Skeletal muscle tissue (tissue), 4 donors: ENCODE data around the gene SH3D19. TPM values are rescaled to one million over a fixed set of nuclear protein-coding genes. Genes with fewer than 3 reads are reported as not detected.
"Not testable (repeated sequence)": the region's sequence is repeated elsewhere in the genome, so short reads cannot be mapped to it uniquely, and the experiment has no call there.

ENCODE experiments used
- H3K27ac ChIP-seq: one replicate; pipeline ENCODE4 v1.7.0; 2013; ENCODE audit warnings: mild to moderate bottlenecking, low read depth, low read length, inconsistent platforms
- H3K27me3 ChIP-seq, 3 donors: one replicate each; pipeline ENCODE4 v1.7.0; 2013; ENCODE audit warnings: low read length in 3 of 3; ENCODE audit not compliant: control insufficient read depth in 3 of 3, insufficient read depth in 3 of 3
- H3K36me3 ChIP-seq, 3 donors: one replicate each; pipeline ENCODE4 v1.7.0; 2013; ENCODE audit warnings: low read length in 3 of 3; ENCODE audit not compliant: control insufficient read depth in 3 of 3, insufficient read depth in 3 of 3
- H3K4me1 ChIP-seq, 3 donors: one replicate each; pipeline ENCODE4 v1.7.0; 2013; ENCODE audit warnings: low read length in 3 of 3, mild to moderate bottlenecking in 3 of 3; ENCODE audit not compliant: control insufficient read depth in 3 of 3, insufficient read depth in 3 of 3
- H3K4me3 ChIP-seq, 3 donors: one replicate each; pipeline ENCODE4 v1.7.0; 2013; ENCODE audit warnings: low read length in 3 of 3
- H3K9ac ChIP-seq, 3 donors: one replicate each; pipeline ENCODE4 v1.7.0; 2013; ENCODE audit warnings: low read length in 3 of 3, mild to moderate bottlenecking in 3 of 3, moderate library complexity in 2 of 3, low read depth in 1 of 3
- H3K9me3 ChIP-seq, 3 donors: one replicate each; pipeline ENCODE4 v1.7.0; 2013; ENCODE audit warnings: low read length in 3 of 3; ENCODE audit not compliant: control insufficient read depth in 3 of 3
- total RNA-seq: library from RNA; depleted of rRNA; stranded (reverse); fragments of >200 nt; gene quantifications from one replicate; pipeline ENCODE4 v1.2.3, GENCODE V29; 2014
- donor health status: Osteomylitis.

SH3D19 gene
- total RNA-seq, 1 donor from 2014 or later: 20.4 TPM

DNA sequence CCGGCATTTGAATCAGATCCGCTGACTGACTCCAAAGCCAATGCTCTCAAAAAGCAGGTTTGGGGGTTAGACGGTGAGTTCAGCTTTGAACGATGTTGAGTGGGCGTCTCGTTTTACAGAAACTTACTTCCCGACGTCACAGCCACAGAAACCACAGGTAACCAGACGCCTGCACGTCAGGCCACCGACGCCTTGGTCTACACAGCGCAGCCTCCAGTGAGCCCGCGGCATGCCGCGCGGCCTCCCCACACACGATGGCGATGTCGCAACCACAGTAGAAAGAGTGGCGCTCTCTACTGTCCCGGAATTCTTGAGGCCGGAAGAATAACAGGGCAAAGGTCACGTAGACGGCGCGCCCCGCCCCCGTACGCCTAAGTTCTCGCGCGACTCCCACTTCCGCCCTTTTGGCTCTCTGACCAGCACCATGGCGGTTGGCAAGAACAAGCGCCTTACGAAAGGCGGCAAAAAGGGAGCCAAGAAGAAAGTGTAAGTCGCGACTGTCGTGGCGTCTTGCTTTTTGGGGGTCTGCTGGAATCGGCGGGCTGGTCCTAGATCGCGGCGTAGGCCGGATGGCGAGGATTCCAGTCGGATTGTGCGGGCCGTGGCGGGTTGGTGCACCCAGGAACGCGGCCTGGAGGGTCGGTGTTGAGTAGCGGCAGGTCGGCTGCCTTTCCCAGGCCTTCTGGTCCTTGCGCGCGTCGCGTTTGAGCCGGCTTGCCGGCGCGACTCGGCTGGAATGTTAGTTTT, 226.0 kb downstream of the SH3D19 start, which contains the start of gene RPS3A:
Gene RPS3A (plus strand): TSS at position 400 of the 747 bp plus-strand sequence. CDS start 25 bp downstream, at position 425.
- peak within 1 kb of the TSS; percentile 89 to 99 (median 98) for H3K9ac ChIP-seq
- H3K4me1 ChIP-seq: peaks cover 10 to 19% (median 18%) of the 10 kb centered on the region in 3 donors
- H3K27ac ChIP-seq: peak within 1 kb of the TSS; percentile 86
- H3K9me3 ChIP-seq: no peaks in the 10 kb centered on the region
- peaks cover 10 to 33% (median 27%) of the 10 kb centered on the region in 3 donors for H3K36me3 ChIP-seq
- H3K4me3 ChIP-seq: peak within 1 kb of the TSS; percentile 83 to 90 (median 90)
- no peaks in the 10 kb centered on the region for H3K27me3 ChIP-seq

DNA sequence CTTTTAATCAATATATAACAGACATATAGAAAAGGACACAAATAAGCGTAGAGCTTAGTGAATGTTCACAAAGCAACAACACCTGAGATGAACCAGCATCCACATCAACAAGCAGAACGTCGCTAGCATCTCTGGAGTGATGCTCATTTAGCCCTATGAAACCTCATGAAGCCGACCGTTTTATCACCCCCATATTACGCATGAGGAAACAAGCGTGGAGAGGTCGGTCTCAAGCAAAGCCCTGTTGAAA, 226.5 kb downstream of the SH3D19 start:
- Histone ChIP-seq H3K4me1 (peaks cover 10 to 19% (median 18%) of the 10 kb centered on the region in 3 donors), H3K9ac (peak overlapping the region; percentile 47 to 79 (median 77)), H3K36me3 (peaks cover 7 to 30% (median 26%) of the 10 kb centered on the region in 3 donors), H3K27ac (no peak overlapping the region), H3K4me3 (peak overlapping the region; percentile 74 to 90 (median 90)), H3K9me3 (no peaks in the 10 kb centered on the region), H3K27me3 (no peaks in the 10 kb centered on the region)

DNA sequence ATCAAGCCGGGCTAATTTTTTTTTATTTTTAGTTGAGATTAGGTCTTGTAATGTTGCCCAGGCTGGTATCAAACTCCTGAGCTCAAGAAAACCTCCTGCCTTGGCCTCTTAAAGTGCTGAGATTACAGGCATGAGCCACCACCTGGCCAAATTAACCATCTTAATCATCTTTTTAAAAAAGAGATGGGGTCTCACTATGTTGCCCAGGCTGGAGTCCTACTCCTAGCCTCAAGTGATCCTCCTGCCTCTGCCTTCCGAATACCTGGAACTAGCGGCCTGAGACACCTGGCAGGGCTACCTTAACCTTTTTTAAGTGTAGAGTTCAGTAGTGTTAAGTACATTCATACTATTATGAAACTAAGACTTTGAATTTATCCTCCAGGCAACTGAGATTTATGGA, 227.6 kb downstream of the SH3D19 start:
- Histone ChIP-seq H3K4me1 (peaks cover 10 to 19% (median 18%) of the 10 kb centered on the region in 3 donors), H3K27ac (no peak overlapping the region), H3K9ac (no peak overlapping the region), H3K27me3 (no peaks in the 10 kb centered on the region), H3K9me3 (no peaks in the 10 kb centered on the region), H3K4me3 (no peak overlapping the region), H3K36me3 (peaks cover 4 to 19% (median 15%) of the 10 kb centered on the region in 3 donors)

DNA sequence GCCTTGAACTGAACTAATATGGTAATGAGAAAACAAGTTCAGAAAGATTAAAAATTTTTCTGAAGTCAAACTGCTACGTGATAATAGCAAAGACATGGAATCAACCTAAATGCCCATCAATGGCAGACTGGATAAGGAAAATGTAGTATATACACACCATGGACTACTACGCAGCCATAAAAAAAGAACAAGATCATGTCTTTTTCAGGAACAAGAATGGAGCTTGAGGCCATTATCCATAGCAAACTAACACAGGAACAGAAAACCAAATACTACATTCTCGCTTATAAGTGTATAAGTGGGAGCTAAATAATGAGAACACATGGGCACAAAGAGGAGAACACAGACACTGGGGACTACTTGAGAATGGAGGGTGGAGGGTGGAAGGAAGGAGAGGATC, 230.3 kb downstream of the SH3D19 start:
- Histone ChIP-seq H3K4me1 (peaks cover 4 to 9% (median 5%) of the 10 kb centered on the region in 3 donors), H3K27ac (no peak overlapping the region), H3K4me3 (no peak overlapping the region), H3K9me3 (no peaks in the 10 kb centered on the region), H3K27me3 (no peaks in the 10 kb centered on the region), H3K36me3 (no peaks in the 10 kb centered on the region), H3K9ac (no peak overlapping the region)

DNA sequence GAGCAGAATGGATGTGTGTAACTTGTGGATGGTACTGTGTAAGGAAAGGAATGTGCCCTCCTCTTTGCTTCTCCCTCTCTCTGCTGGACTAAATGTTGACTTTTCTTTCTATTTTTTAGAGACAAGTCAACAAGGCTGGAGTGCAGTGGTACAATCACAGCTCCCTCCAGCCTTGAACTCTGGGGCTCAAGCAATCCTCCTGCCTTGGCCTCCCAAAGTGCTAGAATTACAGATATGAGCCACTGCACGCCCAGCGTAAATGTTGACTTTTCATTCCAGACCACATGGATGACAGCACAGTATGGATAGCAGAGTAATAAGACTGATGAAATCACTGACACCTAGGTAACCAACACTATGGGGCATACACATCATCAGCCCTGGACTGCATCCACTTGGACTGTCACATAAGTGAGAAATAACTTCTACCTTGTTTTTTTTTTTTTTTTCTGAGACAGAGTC, 231.1 kb downstream of the SH3D19 start:
- Histone ChIP-seq H3K36me3 (no peaks in the 10 kb centered on the region), H3K4me3 (no peak overlapping the region), H3K9me3 (no peaks in the 10 kb centered on the region), H3K27ac (no peak overlapping the region), H3K4me1 (peaks cover 0 to 4% (median 4%) of the 10 kb centered on the region in 3 donors), H3K27me3 (no peaks in the 10 kb centered on the region), H3K9ac (no peak overlapping the region)

DNA sequence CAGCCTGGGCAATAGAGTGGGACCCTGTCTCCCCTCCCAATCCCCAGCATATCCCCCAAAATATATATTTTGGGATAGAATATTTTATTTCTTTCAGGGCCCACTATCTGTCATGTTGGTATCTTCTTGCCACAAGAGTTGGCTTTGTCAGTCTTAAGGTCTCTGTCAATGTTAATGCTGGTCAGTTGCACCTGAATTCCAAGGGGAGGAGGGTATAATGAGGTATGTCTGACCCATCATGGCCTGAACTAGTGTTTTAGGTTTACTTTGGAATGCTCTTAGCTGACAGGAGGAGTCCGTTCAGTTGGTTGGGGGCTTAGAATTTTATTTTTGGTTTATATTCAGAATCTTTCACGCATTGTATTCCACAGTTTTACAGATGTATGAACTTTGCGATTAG, 232.2 kb downstream of the SH3D19 start:
- Histone ChIP-seq H3K9ac (no peak overlapping the region), H3K27ac (no peak overlapping the region), H3K9me3 (no peaks in the 10 kb centered on the region), H3K36me3 (no peaks in the 10 kb centered on the region), H3K4me3 (no peak overlapping the region), H3K4me1 (no peaks in the 10 kb centered on the region), H3K27me3 (no peaks in the 10 kb centered on the region)

DNA sequence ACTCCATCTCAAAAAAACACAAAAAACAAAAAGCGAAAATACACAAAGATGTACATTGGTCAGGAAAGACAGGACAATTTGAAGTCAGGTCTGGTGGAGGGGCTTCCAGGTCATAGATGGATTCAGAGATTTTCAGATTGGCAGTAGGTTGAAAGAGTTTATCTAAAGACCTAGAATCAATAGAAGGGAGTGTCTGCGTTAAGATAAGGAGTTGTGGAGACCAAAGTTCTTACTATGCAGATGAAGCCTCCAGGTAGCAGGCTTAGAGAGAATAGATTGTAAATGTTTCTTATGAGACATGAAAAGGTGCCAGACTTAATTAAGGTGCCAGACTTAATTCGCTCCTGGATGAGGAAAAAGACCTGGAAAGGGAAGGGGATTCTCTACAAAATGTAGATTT, 232.9 kb downstream of the SH3D19 start:
- Histone ChIP-seq H3K4me3 (no peak overlapping the region), H3K9ac (no peak overlapping the region), H3K27ac (no peak overlapping the region), H3K9me3 (no peaks in the 10 kb centered on the region), H3K27me3 (no peaks in the 10 kb centered on the region), H3K36me3 (no peaks in the 10 kb centered on the region), H3K4me1 (no peaks in the 10 kb centered on the region)

DNA sequence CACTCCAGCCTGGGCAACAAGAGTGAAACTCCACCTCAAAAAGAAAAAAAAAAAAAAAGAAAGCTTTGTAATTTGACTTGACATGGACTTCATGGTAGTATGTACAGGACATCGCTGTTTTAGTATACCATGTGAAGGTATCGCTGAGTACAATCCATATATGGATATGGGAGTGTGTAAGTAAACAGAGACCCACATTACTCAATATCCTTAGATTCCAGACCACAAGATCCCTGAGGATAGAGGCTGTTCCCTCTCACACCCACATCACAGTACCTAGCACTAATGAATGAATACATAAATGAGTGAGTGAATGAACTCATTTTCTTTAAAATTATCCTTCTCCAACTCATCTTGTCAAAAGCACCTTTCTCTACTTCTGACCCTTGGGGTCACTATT, 234.4 kb downstream of the SH3D19 start:
- Histone ChIP-seq H3K4me1 (no peaks in the 10 kb centered on the region), H3K27ac (no peak overlapping the region), H3K36me3 (no peaks in the 10 kb centered on the region), H3K4me3 (no peak overlapping the region), H3K9ac (no peak overlapping the region), H3K9me3 (no peaks in the 10 kb centered on the region), H3K27me3 (no peaks in the 10 kb centered on the region)

DNA sequence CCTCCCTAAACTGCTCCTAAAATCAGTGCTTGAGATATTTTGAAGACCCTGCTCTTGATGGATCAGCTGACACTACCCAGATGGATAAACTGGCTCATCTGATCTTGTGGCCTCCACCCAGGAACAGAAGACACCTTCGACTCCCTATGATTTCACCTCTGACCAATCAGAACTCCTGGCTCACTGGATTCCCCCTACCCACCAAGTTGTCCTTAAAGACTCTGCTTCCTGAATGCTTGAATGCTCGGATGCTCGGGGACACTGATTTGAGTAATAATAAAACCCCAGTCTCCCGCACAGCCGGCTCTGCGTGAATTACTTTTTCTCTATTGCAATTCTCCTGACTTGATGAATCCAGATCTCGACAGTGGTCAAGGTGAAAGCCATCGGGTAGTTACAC, 237.9 kb downstream of the SH3D19 start:
- no peak overlapping the region for H3K9ac ChIP-seq
- H3K4me1 ChIP-seq: no peaks in the 10 kb centered on the region
- no peak overlapping the region for H3K27ac ChIP-seq
- no peak overlapping the region for H3K4me3 ChIP-seq
- no peaks in the 10 kb centered on the region for H3K36me3 ChIP-seq
- H3K9me3 ChIP-seq: no peaks in the 10 kb centered on the region
- H3K27me3 ChIP-seq: no peaks in the 10 kb centered on the region

DNA sequence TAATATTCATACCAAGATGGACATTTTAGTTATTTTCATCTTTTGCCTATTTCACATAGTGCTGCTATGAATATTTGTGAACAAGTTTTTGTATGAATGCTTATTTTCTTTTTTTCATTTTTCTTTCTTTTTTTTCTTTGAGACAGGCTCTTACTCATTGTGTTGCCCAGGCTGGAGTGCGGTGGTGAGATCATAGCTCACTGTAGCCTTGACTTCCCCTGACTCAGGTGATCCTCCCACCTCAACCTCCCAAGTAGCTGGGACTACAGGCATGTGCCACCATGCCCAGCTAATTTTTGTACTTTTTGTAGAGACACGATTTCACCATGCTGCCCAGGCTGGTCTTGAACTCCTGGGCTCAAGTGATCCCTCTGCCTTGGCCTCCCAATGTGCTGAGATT, 247.4 kb downstream of the SH3D19 start:
- not testable (repeated sequence) for H3K9ac ChIP-seq, H3K27ac ChIP-seq, H3K27me3 ChIP-seq, H3K36me3 ChIP-seq, H3K9me3 ChIP-seq, H3K4me1 ChIP-seq, H3K4me3 ChIP-seq
